Rectal smooth muscle tissue (tissue), 1 donor: ENCODE measurements around the gene NTRK3.
"Not testable (repeated sequence)": the region's sequence is repeated elsewhere in the genome, so short reads cannot be mapped to it uniquely, and the experiment has no call there.

Experiments
- H3K27ac ChIP-seq: one replicate; pipeline ENCODE4 v1.7.0; 2013; ENCODE audit warnings: low read depth, low read length, inconsistent platforms
- H3K27me3 ChIP-seq: one replicate; pipeline ENCODE4 v1.7.0; 2013; ENCODE audit warnings: low read length; ENCODE audit not compliant: control insufficient read depth, insufficient read depth
- H3K36me3 ChIP-seq: one replicate; pipeline ENCODE4 v1.7.0; 2013; ENCODE audit warnings: low read length; ENCODE audit not compliant: control insufficient read depth, insufficient read depth
- H3K4me1 ChIP-seq: one replicate; pipeline ENCODE4 v1.7.0; 2013; ENCODE audit warnings: low read length; ENCODE audit not compliant: control insufficient read depth, insufficient read depth
- H3K4me3 ChIP-seq: one replicate; pipeline ENCODE4 v1.7.0; 2013; ENCODE audit warnings: low read length
- H3K9ac ChIP-seq: one replicate; pipeline ENCODE4 v1.7.0; 2013; ENCODE audit warnings: low read length

The NTRK3 gene

DNA sequence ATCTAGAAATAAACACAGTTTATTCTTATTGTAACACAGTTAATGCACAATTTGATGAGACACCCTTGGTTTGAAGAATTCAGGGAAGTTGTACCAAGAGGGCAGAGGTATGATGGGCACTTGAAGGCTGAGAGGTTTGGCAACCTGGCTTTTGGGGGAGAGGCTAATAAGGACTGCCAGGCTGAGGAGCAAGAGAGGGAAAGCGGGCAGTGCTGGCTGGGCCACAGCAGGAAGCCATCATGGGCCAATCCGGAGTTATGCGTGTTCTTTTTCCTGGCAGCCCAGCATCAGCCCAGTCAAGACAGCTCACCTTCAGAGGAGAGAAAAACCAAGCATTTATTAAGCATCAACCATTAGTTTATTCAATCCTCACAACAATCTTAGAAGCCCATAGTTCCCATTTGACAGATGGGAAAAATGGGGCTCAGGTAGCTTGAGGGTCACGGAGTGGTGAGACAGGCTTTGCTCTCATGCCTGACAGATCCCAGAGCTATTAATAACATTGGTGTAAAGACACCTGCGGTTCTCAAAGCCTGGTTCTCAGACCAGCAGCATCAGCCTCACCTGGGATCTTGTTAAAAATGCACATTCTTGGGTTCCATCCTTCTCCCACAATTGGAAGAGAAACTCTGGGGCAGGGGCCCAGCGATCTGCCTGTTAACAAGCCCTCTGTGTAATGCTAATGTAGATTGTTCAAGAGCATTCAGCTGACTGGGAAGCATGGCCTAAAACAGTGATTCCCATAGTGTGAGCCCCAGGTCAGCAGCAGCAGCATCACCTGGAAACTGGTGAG, 183.7 kb downstream of the NTRK3 start:
- Histone ChIP-seq H3K4me3 (no peak overlapping the region), H3K27ac (no peak overlapping the region), H3K27me3 (no peaks in the 10 kb centered on the region), H3K9ac (no peak overlapping the region), H3K36me3 (no peaks in the 10 kb centered on the region), H3K4me1 (no peaks in the 10 kb centered on the region)

DNA sequence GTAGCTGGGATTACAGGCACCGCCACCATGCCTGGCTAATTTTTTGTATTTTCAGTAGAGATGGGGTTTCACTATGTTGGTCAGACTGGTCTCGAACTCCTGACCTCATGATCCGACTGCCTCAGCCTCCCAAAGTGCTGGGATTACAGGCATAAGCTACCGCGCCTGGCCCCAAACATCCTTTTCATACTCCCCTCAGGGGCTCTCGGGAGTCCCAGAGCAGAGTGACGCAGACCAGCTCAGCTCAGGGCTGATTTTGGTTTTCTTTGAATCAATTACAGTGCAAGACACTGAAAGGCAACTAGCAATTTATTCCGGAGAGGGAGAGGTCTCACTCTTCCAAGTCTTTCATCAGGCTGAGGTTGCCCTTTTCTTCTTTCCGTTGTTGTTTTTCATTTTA, 184.4 kb downstream of the NTRK3 start:
- H3K4me3 ChIP-seq, H3K36me3 ChIP-seq, H3K4me1 ChIP-seq, H3K9ac ChIP-seq, H3K27me3 ChIP-seq, H3K27ac ChIP-seq: not testable (repeated sequence)

DNA sequence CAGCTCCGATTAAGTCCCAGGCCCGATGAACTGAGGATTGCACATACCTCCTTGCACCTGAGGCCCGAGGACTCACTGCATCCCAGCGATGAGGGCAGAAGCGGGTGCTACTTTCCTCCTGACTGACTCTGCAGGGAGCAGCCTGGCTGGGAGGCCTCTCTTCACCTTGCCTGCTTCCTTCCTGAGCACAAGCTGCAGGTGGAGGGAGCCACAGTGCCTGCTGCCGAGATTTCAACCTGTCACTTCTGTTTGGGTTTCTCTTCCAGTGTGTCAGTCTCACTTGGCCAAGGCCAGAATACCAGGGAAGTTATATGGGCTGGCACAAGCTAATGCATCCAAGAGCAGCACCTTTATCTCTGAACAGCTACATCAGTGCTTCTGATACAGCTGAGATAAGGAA, 185.4 kb downstream of the NTRK3 start:
- no peaks in the 10 kb centered on the region for H3K4me1 ChIP-seq
- no peak overlapping the region for H3K27ac ChIP-seq
- H3K9ac ChIP-seq, result no peak overlapping the region

DNA sequence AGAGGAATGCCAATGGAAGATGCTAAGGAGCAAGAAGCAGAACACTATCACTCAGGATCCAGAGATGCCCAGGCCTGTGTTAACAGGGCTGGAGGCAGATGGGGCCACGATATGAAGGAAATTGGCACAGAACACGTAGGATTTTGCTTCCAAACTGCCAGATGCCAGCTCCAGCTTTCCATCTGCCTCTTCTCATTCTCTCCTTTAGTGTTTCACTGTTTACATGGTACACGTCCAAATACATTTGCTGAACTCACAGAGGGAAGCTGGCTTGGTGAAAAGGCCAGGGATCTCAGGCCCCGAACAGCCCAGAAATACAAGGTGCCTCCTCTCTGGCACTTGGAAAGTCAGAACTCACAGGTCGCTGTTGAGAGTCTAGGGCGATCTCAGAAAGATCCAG, 187.0 kb downstream of the NTRK3 start:
- Histone ChIP-seq H3K27me3 (no peaks in the 10 kb centered on the region), H3K9ac (no peak overlapping the region), H3K27ac (no peak overlapping the region), H3K4me3 (no peak overlapping the region), H3K4me1 (no peaks in the 10 kb centered on the region), H3K36me3 (no peaks in the 10 kb centered on the region)

More for the DNA sequence above, 185.4 kb downstream of the NTRK3 start:
- no peaks in the 10 kb centered on the region for H3K36me3 ChIP-seq
- no peaks in the 10 kb centered on the region for H3K27me3 ChIP-seq
- H3K4me3 ChIP-seq, result no peak overlapping the region

DNA sequence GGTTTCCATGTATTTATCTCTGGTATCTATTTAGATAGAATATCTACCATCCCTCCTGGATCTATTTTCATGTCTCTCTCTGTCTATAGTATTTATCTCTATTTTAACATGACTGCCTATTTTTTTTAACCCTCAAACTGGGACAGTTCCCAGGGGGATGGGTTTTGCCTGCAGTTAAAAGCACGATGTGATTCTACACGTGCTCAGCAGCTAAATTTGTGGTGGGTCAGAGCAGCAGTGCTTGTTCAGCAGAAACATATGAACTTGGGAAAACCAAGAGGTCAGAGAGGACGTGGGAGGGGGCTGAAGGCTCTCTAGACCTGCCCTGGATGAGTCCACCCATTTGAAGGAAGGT, 189.2 kb downstream of the NTRK3 start:
- no peaks in the 10 kb centered on the region for H3K27me3 ChIP-seq

DNA sequence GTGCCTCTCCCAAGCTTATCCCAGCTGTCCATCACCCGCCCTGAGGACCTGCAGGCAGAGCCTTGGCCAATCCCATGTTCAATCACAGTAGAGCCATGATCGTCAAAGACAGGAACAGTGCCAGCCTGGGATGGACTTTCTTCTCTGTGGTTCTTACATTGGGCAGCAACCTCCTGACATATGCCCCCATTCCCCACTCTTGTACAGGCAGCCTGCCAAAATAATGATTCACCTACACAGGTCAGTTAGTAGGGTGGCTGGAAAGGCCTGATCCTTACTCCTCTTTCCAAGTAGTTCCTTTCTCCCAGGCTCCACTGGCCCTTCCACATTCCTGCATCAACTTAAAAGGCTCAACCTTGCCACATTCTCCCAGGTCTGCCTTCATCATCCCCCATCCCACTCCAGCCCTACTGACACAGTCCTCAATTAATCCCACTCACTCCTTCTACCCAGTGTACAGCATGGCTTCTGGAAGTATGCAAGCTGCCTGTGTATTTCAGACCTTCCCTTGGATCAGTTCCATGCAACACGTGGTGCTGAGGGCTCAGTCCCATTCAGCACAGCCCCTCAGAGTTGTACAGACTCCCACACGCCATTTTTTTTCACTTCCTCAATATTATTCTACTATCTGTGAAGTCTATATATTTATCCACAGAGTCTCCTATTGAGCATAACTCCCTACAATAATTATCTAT, 189.8 kb downstream of the NTRK3 start:
- Histone ChIP-seq H3K27ac (no peak overlapping the region), H3K9ac (no peak overlapping the region), H3K4me1 (no peaks in the 10 kb centered on the region), H3K36me3 (no peaks in the 10 kb centered on the region), H3K4me3 (no peak overlapping the region), H3K27me3 (no peaks in the 10 kb centered on the region)

More for the DNA sequence above, 189.2 kb downstream of the NTRK3 start:
- no peak overlapping the region for H3K4me3 ChIP-seq
- H3K27ac ChIP-seq, result no peak overlapping the region
- no peaks in the 10 kb centered on the region for H3K4me1 ChIP-seq
- H3K36me3 ChIP-seq, result no peaks in the 10 kb centered on the region
- no peak overlapping the region for H3K9ac ChIP-seq

DNA sequence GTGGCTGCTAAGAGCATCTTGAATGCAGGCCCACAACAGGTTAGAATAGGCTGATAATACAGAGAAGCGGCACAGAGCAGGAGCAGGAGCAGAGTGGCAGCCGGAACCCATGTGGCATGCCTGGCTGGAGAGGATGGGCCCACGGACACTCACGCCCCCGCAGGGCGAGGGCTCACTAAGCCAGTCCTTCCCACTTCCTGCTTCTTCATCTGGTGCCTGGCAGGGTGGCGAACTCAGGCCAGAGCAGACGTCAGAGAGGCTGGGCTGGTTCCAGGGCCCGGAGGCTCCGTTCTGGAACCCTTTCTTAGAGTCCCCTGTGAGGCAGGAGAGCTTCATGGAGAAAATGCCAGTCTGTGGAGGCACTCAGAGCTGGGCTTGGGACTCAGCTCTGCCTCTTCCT, 195.1 kb downstream of the NTRK3 start:
- Histone ChIP-seq H3K27me3 (no peaks in the 10 kb centered on the region), H3K27ac (no peak overlapping the region), H3K4me3 (no peak overlapping the region), H3K4me1 (no peaks in the 10 kb centered on the region), H3K9ac (no peak overlapping the region), H3K36me3 (no peaks in the 10 kb centered on the region)

DNA sequence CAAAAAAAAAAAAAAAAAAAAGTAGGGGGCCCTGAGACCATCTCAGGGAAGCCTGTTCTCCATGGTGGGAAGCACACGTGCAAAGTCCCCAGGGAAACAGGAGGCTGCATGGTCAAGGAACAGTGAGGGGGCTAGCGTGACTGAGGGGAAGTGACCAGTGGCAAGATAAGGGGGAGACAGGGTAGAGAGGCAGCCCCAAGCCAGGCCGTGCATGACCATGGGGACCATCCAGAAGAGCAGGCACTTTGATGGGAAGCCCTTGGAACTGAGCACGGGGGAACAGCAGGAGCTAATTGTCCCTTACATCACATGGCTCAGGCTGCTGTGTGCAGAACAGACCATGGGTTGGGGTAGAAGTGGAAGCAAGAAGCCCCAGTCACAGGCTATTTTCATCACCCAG, 196.2 kb downstream of the NTRK3 start:
- H3K4me3 ChIP-seq, result no peak overlapping the region
- no peaks in the 10 kb centered on the region for H3K4me1 ChIP-seq
- H3K27ac ChIP-seq, result no peak overlapping the region
- no peaks in the 10 kb centered on the region for H3K27me3 ChIP-seq
- no peak overlapping the region for H3K9ac ChIP-seq
- H3K36me3 ChIP-seq, result no peaks in the 10 kb centered on the region

DNA sequence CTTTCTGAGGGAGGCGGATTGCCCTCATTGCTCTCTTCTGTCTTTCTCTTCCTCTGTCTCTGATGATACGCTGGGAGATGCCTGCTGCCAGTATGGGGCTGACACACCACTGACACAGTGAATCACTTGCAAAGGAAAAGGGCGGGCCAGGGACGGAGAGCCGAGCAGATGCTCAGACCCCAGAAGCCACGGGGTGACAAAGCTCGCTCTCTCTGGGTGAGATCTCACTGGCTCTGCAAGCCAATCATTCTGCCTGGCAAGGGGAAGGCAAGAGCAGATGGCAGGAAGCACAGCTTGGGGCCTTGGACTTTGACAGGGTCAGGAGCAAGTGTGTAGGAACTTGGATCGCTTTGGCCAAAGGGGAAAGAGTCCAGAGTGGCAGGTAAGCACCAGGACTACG, 198.7 kb downstream of the NTRK3 start:
- Histone ChIP-seq H3K9ac (no peak overlapping the region), H3K4me1 (no peaks in the 10 kb centered on the region), H3K4me3 (no peak overlapping the region), H3K27ac (no peak overlapping the region), H3K27me3 (no peaks in the 10 kb centered on the region), H3K36me3 (no peaks in the 10 kb centered on the region)

DNA sequence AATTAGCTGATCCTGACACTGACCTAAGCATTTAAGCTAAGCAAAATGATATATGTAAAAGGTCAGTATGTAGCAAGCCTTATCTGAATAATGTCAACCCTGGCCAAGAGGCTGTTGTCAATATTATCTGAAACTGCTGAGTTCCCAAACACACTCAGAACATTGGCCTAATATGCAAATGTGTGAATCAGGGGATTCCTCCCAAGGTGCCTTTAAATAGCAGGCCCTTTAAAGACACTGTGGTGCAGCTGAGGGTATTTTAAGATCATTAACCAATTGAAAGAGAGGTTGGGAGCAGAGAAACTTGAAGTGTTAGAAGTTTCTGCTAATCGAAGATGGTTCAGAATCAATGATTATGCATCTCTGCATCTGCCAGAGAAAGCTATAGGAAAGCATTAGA, 207.0 kb downstream of the NTRK3 start:
- Histone ChIP-seq H3K4me3 (no peak overlapping the region), H3K27me3 (no peaks in the 10 kb centered on the region), H3K9ac (no peak overlapping the region), H3K27ac (no peak overlapping the region), H3K4me1 (no peaks in the 10 kb centered on the region), H3K36me3 (no peaks in the 10 kb centered on the region)

DNA sequence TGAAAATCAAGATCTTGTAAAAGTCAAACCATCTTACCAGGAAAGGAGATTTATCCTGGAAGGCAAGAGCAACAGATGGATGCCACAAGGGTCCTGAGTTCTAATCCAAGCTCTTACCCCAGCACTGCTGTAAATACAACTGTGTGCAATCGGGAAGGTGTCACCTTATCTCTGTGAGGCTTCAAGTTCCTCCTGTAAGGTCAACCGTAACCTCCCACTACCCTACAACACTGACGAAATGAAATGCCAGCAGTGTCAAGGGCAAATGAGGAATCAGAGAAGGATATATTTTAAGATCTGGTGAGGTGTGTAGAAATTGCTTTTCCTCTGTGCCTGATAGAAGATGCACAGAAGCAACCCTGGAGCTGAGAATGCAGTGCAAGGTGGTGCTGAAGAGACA, 207.8 kb downstream of the NTRK3 start:
- Histone ChIP-seq H3K9ac (no peak overlapping the region), H3K27ac (no peak overlapping the region), H3K27me3 (no peaks in the 10 kb centered on the region)

DNA sequence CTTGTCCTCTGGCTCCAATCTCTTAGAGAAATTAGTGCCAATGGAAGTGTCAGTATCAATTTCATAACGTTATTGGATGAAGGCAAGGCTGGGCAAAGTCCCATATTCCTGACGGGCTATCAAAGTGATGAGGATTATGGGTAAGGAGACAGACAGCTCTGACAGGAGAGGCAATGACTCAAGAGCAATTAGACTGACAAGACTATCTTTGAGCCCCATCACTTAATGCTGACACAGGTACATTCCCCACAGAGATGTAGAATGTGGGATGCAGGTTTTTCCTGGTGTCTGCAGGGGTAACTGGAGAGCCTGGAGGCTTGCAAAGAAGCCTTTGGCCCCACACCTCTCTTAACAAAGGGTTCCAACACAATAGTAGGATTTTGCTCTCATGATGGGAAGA, 208.3 kb downstream of the NTRK3 start:
- H3K9ac ChIP-seq, result no peak overlapping the region
- no peaks in the 10 kb centered on the region for H3K36me3 ChIP-seq
- no peaks in the 10 kb centered on the region for H3K4me1 ChIP-seq
- no peak overlapping the region for H3K4me3 ChIP-seq
- no peak overlapping the region for H3K27ac ChIP-seq
- H3K27me3 ChIP-seq, result no peaks in the 10 kb centered on the region

More for the DNA sequence above, 207.8 kb downstream of the NTRK3 start:
- no peaks in the 10 kb centered on the region for H3K36me3 ChIP-seq
- H3K4me1 ChIP-seq, result no peaks in the 10 kb centered on the region
- H3K4me3 ChIP-seq, result no peak overlapping the region

DNA sequence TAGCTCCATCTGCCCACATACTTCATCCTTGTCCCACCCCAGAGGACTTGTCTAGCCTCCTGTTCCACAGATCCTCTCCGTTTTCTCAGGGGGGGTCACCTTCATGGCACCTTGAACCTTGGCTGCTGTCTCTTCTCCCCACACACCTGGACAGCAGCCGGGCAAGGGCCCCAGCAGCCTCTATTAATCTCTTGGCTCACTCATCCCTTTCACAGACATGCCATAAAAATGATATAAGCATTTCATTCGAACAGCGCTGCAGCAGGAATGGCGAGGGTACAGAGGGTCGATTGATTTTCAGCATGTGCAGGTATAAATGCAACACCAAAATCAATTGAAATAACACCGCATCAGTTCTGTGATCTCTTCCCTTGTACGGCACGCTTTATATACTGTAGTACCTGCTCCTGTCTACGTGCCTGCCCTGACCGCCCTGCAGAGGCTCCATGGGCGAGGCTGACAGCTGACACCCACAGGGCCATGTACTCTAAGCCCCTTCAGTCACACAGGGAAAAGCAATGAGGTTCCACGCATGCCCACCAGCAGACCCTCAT, 209.9 kb downstream of the NTRK3 start:
- H3K27ac ChIP-seq, result no peak overlapping the region
- no peaks in the 10 kb centered on the region for H3K36me3 ChIP-seq
- H3K27me3 ChIP-seq, result no peaks in the 10 kb centered on the region
- H3K4me3 ChIP-seq, result no peak overlapping the region
- no peak overlapping the region for H3K9ac ChIP-seq
- no peaks in the 10 kb centered on the region for H3K4me1 ChIP-seq
